Astrocyte of the cerebellum (primary cell): ENCODE measurements around the gene PROM1.

ENCODE experiments used
- DNase-seq: peaks from one replicate; pipeline ENCODE4 v3.0.0-alpha.2; 2011; ENCODE audit warnings: low read depth
- H3K4me3 ChIP-seq: 2 replicates; pipeline ENCODE4 v1.5.1; 2011; ENCODE audit warnings: mild to moderate bottlenecking, low read depth, low read length, moderate library complexity
- in situ Hi-C: cut with HindIII; loops from 2 replicates; pipeline ENCODE4 v1.10.0; 2017; ENCODE audit warnings: low sequenced_read_pairs
- TF ChIP-seq, protein P1 (sequence below): IDR thresholded peaks from 2 replicates; pipeline ENCODE4 v1.5.1; 2012; ENCODE audit warnings: low read length, low read depth, moderate library complexity, mild to moderate bottlenecking; ENCODE audit errors: missing control alignments

PROM1 gene

GRCh38 chr4:16023776-16024408 lies 59.9 kb downstream of the PROM1 start:
- TF ChIP-seq, protein P1, sequence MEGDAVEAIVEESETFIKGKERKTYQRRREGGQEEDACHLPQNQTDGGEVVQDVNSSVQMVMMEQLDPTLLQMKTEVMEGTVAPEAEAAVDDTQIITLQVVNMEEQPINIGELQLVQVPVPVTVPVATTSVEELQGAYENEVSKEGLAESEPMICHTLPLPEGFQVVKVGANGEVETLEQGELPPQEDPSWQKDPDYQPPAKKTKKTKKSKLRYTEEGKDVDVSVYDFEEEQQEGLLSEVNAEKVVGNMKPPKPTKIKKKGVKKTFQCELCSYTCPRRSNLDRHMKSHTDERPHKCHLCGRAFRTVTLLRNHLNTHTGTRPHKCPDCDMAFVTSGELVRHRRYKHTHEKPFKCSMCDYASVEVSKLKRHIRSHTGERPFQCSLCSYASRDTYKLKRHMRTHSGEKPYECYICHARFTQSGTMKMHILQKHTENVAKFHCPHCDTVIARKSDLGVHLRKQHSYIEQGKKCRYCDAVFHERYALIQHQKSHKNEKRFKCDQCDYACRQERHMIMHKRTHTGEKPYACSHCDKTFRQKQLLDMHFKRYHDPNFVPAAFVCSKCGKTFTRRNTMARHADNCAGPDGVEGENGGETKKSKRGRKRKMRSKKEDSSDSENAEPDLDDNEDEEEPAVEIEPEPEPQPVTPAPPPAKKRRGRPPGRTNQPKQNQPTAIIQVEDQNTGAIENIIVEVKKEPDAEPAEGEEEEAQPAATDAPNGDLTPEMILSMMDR = no peak
- no peak overlapping the region for H3K4me3 ChIP-seq
- no peak for DNase-seq
- in situ Hi-C loops = loop anchor here (25.0 kb wide), 1 partner anchor 537 kb away; no protein-coding TSS in a partner anchor

DNA sequence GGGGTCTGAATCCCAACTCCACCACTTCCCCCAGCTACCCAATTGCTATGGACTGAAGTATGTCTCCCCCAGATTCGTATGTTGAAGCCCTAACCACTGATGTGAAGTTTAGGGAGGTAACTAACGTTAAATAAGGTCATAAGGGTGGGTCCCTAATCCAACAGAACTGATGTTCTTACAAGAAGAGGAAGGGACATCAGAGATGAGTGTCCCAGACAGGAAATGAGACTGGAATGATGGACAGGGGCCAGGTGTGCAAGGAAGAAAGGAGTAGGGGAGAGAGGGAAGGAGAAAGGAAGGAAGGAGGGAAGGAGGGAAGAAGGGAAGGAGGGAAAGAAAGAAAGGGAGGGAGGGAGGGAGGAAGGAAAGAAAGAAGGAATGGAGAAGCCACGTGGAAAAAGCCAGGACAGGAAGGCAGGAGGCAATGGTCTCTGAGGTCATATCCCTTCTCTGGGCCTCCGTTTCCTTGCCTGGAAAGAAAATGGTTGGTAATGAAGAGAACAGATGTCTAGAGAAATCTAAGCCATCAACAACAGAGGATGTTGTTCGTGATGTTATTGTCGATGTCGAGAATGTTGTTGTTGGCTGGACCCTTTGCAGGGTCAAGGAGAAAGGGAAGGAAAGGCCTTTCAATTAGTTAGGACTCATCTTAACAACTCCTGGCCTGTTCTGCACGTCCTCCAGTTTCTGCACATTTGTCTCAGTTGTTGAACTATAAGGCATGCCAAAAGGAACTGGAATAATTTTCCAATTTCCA lies 61.8 kb downstream of the PROM1 start:
- no peak for DNase-seq
- no peak overlapping the region for H3K4me3 ChIP-seq
- in situ Hi-C loops = loop anchor here (25.0 kb wide), 1 partner anchor 535 kb away; no protein-coding TSS in a partner anchor

GRCh38 chr4:16019649-16020048 lies 64.2 kb downstream of the PROM1 start:
- TF ChIP-seq, protein P1 = no peak
- in situ Hi-C loops = loop anchor here (25.0 kb wide), 1 partner anchor 532 kb away; no protein-coding TSS in a partner anchor
- no peak for DNase-seq
- H3K4me3 ChIP-seq = no peak overlapping the region

More for the DNA sequence above, 61.8 kb downstream of the PROM1 start:
- TF ChIP-seq, protein P1 = no peak

- no peak overlapping the region for H3K4me3 ChIP-seq
- in situ Hi-C loops = loop anchor here (25.0 kb wide), 1 partner anchor 532 kb away; no protein-coding TSS in a partner anchor
- DNase-seq = no peak
- TF ChIP-seq, protein P1 = no peak
Observed at GRCh38 chr4:16018841-16019240, 65.0 kb downstream of the PROM1 start.

- in situ Hi-C loops = loop anchor here (25.0 kb wide), 1 partner anchor 531 kb away; no protein-coding TSS in a partner anchor
- no peak overlapping the region for H3K4me3 ChIP-seq
- DNase-seq = no peak
- TF ChIP-seq, protein P1 = no peak
Observed at GRCh38 chr4:16018061-16018676, 65.7 kb downstream of the PROM1 start.

GRCh38 chr4:16016536-16016935 lies 67.3 kb downstream of the PROM1 start:
- TF ChIP-seq, protein P1 = no peak
- DNase-seq = no peak
- in situ Hi-C loops = loop anchor here (25.0 kb wide), 1 partner anchor 529 kb away; no protein-coding TSS in a partner anchor
- no peak overlapping the region for H3K4me3 ChIP-seq
